Sigmoid colon (tissue), 4 donors: ENCODE measurements around the gene C17orf113.

Source experiments
- EP300 ChIP-seq, 4 donors: sonication (generic); formaldehyde crosslinking; IDR thresholded peaks; one replicate each; pipeline ENCODE4 v1.6.1; 2017; ENCODE audit warnings: antibody characterized with exemption in 4 of 4
- POLR2A ChIP-seq, 2 donors: fragments of 450-650 bp; IDR thresholded peaks; one replicate each; pipeline ENCODE4 v1.6.1; 2016; ENCODE audit warnings: antibody characterized with exemption in 2 of 2, mild to moderate bottlenecking in 2 of 2, moderate library complexity in 2 of 2
- TF ChIP-seq, protein P1 (sequence below), 4 experiments: fragments of 450-650 bp in 3 of 4; fragments of 200-600 bp in 1 of 4; IDR thresholded peaks; one replicate each; pipeline ENCODE4 v1.5.1; 2016 to 2019; ENCODE audit warnings: antibody characterized with exemption in 4 of 4, mild to moderate bottlenecking in 3 of 4, moderate library complexity in 2 of 4

DNA sequence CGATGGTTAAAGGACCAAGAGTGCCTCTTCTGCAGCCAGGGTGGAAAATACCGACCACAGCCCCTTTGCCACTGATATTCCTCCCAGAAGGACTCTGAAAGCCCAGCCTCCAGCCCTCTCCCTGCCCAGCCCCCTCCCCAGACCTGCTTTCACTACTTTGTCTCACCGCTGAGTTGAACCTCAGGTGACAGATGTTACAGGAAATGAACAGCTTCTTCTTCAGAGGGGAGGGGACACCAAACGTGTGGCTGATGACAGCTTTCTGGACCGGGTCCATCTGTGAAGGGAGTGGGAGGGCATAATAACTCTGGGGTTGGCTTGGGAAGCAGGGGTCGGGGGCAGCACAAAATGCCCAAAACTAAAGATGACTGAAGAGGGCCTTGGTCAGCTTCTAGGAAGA, 16.3 kb downstream of the C17orf113 start:
- TF ChIP-seq, protein P1, sequence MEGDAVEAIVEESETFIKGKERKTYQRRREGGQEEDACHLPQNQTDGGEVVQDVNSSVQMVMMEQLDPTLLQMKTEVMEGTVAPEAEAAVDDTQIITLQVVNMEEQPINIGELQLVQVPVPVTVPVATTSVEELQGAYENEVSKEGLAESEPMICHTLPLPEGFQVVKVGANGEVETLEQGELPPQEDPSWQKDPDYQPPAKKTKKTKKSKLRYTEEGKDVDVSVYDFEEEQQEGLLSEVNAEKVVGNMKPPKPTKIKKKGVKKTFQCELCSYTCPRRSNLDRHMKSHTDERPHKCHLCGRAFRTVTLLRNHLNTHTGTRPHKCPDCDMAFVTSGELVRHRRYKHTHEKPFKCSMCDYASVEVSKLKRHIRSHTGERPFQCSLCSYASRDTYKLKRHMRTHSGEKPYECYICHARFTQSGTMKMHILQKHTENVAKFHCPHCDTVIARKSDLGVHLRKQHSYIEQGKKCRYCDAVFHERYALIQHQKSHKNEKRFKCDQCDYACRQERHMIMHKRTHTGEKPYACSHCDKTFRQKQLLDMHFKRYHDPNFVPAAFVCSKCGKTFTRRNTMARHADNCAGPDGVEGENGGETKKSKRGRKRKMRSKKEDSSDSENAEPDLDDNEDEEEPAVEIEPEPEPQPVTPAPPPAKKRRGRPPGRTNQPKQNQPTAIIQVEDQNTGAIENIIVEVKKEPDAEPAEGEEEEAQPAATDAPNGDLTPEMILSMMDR (IDR thresholded peaks at IDR 0.05), result no peak
- TF ChIP-seq EP300 (IDR thresholded peaks at IDR 0.05) (no peak), POLR2A (IDR thresholded peaks at IDR 0.05) (no peak)
